ENCODE results near the gene HUNK.

- TF ChIP-seq YY1 (IDR thresholded peaks at IDR 0.05; ENCODE audit: low read depth, low read length) (no peak), EZH2 (IDR thresholded peaks at IDR 0.05; ENCODE audit: low read depth, low read length, severe bottlenecking) (no peak)
These were observed 110.7 kb downstream of the HUNK start for GRCh38 chr21:31983554-31983953.
